Measurements from ENCODE around the gene ESPN.
"Not testable (repeated sequence)": the region's sequence is repeated elsewhere in the genome, so short reads cannot be mapped to it uniquely, and the experiment has no call there.

Gene ESPN

DNA sequence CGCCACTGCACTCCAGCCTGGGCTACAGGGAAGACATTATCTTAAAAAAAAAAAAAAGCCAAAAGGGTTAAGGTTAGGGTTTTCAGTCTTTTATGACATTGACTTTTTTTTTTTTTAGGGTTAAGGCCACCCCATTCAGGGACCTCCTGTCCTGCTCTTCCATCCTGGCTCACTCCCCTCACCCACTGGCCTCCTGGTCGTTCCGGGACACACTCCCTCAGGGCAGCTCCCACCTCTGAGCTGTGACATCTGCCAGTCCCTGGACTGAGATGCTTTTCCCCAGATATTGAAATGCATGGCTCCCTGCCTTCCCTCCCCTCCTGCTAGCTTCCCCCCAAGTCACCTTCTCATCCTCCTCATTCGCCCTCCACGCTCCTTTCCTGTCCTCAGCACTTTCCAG, 57.2 kb downstream of the ESPN start:
- DNase-seq (ENCODE audit: low read depth in 3 of 3): no peak

DNA sequence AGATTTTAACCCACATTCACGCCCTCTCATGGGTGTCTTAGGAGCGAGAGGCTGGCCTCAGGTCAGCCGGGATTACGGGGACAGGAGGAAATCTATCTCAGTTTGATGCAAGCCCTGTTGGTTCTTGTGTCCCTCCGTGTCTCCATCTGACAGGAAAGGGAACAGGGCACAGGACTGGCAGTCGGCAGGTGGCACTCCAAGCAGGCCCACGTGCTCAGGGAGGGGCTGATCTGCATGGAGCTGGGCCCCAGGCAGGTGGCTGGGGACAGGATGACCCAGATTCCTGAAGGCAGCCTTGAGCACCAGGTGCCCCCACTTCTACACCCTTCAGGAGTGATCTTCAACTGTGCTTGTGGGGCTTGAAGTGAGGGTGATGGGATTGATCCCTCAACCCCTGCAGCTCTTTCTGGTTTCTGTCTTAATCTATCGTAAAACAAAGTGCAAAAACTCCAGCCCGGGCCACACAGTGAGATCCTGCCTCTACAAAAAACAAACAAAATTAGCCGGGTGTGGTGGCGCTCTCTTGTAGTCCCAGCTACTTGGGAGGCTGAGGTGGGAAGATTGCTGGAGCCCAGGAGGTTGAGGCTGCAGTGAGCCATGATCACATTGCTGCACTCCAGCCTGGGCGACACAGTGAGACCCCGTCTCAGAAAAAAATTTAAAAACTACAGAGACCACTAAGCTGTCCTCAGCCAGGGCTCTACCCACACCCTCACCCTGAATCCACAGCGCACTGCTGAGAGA, 58.6 kb downstream of the ESPN start:
- no peak for DNase-seq (ENCODE audit: low read depth in 3 of 3)

DNA sequence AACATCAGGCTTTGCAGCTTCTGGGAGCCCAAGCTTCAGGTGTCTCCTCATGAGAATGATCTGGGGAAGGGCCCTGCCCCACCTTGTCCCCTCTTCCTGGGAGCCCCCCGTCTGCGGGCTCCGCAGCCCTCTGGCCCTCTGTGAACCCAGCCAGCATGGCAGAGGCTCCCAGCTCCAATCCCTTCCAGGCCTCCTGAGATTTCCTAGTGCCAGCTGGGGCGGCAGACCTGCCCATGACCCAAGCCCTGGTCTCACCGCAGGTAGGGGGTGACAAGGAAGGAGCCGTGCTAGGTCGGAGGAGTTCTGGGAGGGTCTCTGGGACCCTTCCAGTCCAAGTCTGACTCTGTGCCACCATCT, 59.2 kb downstream of the ESPN start:
- DNase-seq (ENCODE audit: low read depth in 3 of 3): no peak

DNA sequence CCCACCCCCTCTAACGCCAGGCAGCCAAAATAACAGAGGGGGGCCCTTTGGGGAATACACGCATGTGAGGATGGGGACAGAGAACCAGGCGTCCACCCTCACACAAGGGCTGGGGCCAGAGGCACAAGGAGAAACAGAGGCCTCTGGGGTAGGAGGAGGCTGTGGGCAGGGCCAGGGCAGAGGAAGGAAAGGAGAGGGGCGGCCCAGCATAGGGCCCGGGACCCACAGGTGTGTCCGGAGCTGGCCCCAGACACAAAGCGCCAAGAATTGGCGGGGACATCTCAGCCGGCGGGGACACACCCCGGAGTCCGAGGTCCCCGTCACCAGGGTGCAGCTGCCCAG, 60.2 kb downstream of the ESPN start:
- DNase-seq (ENCODE audit: low read depth in 3 of 3): no peak

DNA sequence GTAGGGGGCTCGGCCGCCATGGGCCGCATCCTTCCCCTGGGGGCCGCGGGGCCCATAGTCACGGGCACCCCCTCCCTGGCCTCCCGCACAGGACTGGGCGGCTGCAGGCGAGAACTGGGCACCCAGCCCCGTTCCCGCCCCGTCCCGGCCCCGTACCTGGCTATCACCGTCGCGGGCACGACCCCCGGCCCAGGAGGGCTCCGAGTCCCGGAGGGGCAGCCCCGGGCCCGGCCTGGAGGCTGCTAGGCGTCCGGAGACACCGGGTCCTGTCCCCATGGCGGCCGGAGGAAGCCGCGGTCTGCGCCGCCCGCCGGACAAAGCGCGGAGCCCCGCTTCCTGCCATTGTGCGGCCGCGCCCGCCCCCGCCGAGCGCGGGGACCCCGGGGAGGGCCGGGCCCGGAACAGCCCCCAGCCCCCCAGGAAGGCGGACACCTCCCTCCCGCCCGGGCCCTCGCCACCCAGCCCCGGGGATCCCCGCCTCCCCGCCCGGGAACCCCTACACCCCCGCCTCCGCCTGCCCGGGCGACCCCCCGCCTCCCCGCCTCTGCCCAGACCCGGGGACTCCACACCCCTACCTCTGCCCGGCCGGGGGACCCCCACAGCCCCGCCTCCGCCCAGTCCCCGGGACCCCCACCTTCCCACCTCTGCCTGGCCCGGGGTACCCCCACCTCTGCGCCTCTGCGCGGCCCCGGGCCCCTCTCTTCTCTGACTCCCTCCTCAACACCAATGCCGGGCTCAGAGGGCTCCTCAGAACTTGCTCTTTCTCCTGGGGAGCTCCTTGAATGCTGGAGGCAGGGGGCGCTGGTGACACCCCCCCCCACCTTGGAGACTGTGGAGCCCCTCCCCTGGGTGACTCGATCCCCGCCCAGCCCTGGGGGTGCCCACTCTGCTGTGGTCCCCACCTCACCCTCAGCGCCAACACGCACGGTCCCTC, 60.9 kb downstream of the ESPN start:
- DNase-seq (ENCODE audit: low read depth in 3 of 3): no peak

DNA sequence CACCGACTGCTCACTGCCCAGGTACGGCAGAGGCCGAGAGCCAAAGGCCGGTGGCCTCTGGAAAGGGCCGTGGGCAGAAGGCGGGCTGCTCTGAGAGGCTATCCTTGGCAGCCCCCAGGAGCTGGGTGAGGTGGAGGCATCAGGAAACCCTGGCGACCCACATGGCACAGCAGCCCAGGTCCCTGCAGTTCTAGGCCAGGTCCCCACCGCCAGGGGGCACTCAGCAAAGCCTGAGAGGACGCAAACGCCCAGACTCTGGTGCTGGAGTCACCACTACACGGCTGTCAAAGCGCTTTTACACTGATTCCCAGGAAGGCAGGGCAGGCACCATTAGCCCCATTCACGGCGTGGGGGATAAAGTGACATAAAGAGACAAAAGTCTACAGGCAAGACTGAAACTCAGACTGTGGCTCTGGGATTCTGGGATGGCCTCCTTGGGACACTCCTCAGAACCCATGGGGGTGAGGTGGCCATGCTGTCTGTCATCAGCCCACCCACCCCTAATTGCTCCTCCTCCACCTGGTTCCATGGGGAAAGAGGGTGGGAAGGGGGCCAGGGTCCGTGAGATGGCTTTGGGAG, 61.9 kb downstream of the ESPN start:
- DNase-seq (ENCODE audit: low read depth in 3 of 3): peak; percentile 73 to 88 (median 75)

DNA sequence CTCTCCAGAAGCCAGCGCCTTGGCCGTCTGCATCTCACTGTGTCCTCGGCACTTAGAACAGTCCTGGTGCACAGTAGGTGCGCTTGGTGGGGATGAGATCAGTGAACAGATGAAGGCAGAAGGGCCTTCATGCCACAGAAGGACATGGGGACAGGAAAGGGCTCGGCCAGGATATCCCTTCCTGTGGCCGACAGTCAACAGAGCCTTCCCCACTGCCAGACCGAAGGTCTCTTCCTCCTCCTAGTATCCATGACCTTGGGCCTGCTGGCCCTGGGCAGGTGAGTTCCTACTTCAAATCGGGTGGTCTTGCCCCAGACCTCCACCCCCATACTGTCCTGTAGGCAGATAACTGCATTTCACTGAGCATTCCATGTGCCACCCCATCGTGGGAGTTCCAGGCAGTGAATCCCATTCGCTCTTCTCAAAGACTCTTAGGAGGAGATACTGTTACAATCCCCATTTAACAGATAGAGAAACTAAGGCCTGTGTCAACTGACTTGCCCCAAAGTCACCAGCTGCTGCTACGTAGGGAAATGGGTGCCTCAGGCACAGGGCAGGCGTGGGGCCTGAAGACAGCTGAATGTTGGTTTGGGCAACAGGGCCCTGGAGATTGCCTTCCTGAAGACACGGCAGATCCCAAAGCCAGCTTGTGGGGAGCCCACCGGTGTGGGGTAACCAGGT, 63.4 kb downstream of the ESPN start:
- no peak for DNase-seq (ENCODE audit: low read depth in 3 of 3)

DNA sequence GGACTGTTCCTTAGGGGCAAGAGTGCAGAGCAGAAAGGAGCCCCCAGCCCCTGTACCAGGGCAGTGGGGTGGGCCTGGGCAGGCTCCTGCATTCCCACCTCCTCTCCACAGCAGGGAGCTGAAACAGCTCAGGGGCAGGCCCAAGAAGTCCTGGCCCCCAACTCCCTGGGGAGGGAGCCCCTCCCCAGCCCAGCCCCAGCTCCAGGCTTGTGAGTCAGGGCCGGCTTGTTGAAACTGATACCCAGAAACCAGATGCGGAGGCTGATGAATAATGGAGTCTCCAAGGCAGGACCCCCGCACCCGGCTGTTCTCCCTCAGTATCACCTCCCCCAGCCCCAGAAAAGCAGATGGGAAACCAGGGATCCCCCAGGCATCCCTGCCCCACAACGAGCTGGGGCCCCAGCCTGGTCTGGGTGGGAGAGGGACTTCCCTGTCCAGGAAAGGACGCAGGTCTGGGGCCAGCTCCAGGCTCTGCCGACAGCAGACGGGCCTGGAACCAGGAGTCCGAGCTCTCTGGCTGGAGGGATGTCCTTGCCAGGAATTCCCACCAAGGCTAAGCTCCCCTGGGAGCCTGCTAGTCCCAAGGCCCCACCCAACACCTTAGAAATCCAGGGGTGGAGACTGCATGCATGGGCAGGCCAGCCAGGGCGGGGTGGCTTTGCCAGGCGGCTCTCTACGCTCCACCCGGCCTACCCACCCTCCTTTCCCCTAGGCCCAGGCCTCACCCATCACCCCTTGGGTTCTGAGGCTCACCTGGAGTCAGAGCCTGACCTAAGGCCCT, 64.2 kb downstream of the ESPN start:
- DNase-seq (ENCODE audit: low read depth in 3 of 3): no peak

DNA sequence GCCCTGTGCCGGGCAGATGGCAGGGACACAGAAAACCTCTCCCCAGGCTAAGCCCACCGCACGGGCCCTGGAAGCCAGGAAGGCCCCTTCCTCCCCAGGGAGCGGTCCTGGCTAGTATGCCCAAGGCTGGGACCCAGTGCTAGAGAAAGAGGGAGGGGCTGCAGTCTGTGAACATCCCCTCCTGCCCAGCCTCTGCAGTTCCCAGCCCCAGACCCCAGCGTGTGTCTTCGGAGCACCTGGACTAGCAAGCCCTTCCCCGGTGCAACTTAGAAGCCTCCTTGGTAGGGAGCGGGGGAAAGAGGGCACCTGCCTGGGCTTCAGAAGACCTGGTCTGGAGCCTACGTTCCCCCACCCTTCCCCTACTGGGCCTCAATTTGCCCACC, 64.8 kb downstream of the ESPN start:
- no peak for DNase-seq (ENCODE audit: low read depth in 3 of 3)

DNA sequence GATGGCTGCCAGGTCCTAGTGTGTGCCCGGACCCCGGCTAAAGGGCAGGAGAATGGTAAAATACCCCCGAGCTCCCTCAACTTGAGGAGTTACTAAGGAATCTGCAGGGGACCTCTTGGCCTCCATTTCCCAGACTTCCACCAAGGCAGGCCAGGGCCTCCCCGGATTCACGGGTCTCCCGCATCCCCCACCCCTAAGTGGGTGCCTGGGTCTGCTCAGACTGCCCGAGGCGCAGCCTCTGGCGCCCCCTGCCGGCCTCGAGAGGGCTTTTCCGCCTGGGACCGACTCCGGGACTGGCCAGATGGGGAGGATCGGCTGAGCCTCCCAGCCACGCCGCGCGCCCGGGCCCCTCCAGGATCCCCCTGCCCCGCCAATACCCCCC, 65.2 kb downstream of the ESPN start:
- peak; percentile 55 to 78 (median 66) for DNase-seq (ENCODE audit: low read depth in 3 of 3)

DNA sequence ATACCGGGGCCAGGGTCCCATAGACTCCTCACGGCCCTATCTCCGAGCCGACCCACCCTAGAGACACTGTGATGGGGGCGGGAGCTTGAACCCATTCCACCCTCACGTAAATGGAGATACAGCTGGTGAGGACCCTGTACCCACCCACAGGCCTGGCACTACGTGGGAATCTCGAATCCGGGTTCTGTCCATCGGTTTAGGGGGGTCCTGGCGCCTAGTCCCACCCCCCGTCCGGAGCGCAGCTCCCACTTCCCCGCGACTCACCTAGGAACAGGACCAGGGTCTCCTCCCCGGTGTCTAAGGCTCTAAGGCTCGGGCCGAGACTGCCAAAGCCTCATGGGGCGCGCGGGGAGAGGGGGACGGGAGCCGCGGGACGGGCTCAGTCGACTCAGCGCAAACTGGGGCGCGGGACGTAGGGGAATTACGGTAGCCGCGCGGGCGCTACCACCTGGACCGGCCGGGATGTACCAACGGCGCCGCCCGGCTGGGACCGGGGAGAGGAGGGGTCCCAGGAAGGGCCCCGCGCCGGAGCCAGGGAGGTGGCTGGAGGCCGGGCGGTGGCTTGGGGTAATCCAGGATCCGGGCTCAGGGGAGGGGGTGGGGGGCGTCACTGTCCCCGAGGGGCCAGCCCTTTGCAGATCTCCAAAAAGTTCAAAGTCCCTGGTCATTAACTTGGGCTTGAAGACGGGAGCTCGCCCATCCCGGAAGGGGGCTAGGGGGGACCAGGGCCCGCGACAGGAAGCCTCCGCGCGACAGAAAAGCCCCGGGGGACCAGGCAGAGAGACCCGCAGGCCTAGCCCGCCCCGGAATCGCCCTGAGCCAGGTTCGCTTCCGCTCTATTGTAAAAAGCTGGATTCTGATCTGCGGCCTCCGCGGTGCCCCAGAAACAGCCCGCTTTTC, 65.9 kb downstream of the ESPN start:
- DNase-seq (ENCODE audit: low read depth in 3 of 3): peak; percentile 23 to 68 (median 43)

DNA sequence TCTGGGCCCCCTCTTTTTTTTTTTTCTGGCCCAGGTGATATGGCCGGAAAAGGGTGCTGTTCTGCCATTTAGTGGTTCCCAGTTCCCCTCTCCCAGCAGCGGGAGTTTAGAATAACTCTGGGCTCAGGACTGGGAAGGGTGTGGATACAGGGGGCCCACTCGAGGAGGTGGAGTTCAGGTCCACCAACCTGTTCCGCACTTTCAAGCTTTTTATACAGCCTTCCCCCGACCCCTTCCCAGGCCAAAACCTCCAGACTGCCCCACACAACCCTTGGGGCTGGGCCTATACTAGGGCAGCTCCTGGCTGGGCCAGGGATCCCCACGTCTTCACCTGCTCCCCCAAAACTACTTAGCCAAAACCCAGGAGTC, 66.5 kb downstream of the ESPN start:
- no peak for DNase-seq (ENCODE audit: low read depth in 3 of 3)

DNA sequence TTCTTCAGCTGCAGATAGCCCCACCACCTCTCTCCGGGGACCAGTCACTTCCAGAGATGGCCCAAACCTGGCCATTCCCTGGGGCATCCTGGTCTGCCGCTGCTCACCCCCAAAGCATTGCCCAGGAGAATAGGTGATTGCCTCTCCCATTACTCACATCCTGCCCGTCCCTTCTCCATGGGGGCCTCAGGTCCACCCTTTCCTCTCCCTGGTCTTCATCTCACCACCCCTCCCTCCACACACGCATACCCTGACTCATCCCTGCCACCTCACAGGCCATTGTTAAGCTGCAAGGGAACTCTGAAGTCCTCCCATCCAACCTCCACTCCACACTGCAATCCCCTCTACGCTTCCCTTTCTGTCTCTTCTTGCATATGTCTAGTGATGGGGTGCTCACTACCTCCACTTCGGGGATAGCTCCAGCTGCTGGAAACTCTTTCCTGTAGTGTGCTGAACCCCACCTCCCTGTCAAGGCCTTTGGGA, 66.9 kb downstream of the ESPN start, which contains the start of gene PLEKHG5:
TSS of gene PLEKHG5 (minus strand) at position 188 of the 483 bp plus-strand sequence. CDS start 14,096 bp downstream, outside the sequence.
- DNase-seq (ENCODE audit: low read depth in 3 of 3): no peak

DNA sequence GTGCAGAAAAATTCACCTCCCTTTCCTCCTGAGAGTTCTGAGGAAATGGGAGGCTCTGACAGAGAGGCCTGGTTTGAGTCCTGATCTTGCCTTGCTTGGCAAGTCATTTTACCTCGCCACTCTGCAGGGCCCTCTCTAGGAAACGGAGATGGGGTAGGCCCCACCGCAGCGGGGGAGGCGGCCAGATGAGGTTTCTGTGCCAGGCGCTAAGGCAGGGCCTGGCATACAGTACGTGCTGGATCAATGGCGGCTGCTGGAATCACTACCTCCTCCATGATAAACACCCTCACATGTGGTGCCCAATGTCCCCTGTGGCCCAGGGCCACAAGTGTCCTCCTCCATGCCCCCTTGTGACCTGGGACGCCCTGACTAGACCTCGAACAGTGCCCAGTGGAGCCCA, 67.4 kb downstream of the ESPN start:
- no peak for DNase-seq (ENCODE audit: low read depth in 3 of 3)

DNA sequence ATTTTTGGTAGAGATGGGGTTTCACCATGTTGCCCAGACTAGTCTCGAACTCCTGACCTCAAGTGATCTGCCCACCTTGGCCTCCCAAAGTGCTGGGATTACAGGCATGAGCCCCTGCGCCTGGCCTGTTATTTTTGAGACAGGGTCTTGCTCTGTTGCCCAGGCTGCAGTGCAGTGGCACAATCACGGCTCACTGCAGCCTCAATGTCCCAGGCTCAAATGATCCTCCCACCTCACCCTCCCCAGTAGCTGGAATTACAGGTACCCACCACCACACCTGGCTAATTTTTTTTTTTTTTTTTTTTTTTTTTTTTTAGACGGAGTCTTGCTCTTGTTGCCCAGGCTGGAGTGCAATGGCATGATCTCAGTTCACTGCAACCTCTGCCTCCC, 69.3 kb downstream of the ESPN start:
- not testable (repeated sequence) for DNase-seq (ENCODE audit: low read depth in 3 of 3)

DNA sequence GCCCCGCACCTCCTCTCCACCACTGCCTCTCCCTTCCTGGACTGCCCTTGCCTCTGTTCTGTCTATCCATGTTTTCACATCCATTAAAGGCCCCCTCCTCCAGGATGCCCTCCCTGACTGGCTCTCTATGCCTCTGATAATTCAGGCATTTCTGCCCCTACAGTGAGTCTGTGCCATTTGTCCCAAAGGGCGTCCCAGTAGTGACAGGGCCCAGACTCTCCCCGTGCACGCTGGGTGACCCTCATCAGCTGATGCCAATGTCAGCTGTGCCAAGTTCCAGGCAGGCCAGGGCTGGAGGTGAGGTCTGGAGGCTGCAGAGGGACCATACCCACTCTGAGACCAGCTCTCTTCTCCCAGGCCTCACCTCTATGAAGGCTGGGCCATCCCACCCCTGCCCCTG, 70.1 kb downstream of the ESPN start:
- DNase-seq (ENCODE audit: low read depth in 3 of 3): no peak

DNA sequence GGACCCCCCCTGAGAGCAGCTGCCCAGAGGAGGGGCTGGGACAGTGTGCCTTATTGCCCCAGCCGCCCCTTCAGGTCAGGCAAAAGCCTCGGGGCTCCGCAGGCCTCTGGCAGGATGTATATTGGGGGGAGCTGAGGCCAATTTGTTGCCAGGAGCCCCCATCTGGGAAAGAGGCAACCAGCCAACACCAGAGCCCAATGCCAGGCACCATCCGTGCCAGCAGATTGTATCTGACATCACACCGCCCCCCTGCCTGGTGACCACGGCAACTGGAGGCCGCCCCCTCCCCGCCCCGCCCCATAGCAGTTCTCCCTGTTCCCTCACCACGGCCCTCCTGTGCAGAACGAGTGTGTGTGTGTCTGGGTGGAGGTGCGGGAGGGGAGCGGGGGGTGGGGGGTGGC, 70.5 kb downstream of the ESPN start:
- DNase-seq (ENCODE audit: low read depth in 3 of 3): no peak

DNA sequence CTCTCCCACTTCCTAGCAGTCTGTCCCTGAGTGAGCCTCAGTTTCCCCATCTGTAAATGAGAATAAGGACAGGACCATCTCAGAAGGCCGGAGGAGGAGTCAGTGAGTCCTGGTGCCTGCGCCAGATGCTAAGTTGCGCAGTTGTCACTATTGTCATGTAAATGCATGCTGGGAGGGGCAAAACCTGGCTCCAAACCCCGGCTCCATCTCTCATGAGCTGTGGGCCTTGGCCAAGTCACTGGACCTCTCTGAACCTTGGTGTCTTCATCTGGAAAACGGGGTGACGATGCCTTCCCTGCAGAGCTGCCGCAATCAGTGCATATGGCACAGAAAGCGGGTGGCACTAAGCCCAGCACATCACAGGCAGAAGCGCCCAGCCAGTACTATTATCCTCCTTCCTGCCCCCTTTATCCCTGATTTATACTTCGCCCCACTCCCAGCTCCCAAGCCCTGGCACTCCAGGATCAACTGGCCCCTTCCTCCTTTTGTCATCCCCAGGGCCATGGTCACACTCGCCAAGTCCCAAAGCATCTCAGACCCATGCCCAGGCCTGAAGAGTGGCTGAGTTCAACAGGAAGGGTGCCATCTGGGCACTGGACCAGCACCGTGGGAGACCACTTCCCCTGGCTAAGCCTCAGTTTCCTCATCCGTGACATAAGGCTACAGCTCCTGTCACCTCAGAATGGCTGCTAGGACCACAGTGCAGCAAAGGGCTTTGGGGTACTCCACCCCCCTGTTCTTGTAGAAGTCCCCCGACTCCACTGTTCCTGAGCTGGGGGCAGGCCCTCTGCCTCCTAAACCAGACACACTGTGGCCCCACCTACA, 71.2 kb downstream of the ESPN start:
- DNase-seq (ENCODE audit: low read depth in 3 of 3): no peak

DNA sequence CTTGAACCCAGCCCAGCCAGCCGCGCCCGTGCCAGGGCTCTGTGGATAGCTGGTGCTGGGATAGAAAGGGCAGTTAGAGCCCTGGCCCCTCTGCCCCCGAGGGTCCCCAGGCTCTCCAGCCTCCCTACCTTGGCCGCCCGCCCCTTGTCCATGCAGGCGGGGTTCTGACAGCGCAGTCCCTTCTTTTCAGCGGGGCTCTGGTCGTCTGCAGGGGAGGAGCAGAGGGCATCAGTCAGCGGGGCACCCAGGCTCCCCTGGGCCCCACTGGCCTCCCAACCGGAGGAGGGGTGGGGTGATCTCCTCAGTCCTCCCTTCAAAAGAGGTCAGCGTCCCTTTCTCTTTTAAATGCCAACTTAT, 71.8 kb downstream of the ESPN start:
- DNase-seq (ENCODE audit: low read depth in 3 of 3): no peak

DNA sequence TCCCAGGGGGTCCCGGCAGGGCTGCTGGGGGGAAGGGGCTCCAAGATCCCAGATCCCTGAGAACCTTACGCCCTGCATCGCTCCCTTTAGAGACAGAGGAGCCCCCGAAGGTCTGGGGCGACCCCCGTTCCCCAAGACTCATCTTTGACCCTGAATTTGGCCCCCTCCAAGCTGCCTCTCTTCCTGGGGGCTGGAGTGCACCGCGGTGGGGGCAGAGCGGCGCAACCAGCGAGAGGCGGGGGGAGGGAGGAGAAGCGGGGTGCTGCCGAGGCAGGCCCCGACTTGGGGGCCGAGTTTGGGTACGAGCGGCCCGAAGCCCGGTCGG, 72.3 kb downstream of the ESPN start:
- no peak for DNase-seq (ENCODE audit: low read depth in 3 of 3)
